NCI-H2081 (cell line): ENCODE data around the gene ZDBF2.
"Not testable (repeated sequence)": the region's sequence is repeated elsewhere in the genome, so short reads cannot be mapped to it uniquely, and the experiment has no call there.

Experiments
- DNase-seq, 2 experiments: peaks; one replicate each; lab custom pipeline; 2025; lab: John Stamatoyannopoulos, UW

Gene ZDBF2

DNA sequence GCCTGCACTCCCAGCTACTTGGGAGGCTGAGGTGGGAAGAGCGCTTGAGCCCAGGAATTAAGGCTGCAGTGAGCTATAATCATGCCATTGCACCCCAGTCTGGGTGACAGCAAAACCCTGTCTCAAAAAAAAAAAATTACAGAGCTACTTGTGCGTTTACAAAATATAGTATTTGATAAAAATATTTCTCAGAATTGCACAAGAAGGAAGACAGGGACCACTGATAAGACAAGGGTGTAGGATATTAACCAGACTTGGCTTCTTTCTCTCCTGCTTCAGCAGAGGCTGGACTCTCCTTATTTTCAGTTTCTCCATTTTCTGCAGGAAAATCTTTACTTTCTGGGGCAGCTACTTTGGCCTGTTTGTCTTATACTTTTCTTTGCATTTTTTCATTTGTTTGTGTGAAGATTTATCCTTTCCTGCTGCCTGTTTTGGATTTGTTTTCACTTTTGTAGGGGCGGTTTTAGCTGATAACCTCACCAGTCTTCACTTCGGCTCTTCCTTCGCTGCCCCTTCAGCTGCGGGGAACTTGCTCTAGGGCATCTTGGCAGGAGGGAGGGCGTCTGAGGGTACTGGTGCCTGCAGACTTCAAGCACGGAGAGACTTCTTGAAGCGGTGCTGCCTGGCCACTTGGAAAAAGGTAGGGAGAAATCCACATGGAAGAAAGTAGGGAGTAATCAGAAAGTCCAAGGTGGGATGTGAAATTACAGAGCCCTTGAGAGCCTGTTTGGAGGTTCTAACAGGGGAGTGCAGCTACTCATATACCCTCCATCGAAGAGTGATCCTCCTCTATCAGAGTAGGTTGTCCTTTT, 14.9 kb upstream of the ZDBF2 start:
- DNase-seq = no peak

DNA sequence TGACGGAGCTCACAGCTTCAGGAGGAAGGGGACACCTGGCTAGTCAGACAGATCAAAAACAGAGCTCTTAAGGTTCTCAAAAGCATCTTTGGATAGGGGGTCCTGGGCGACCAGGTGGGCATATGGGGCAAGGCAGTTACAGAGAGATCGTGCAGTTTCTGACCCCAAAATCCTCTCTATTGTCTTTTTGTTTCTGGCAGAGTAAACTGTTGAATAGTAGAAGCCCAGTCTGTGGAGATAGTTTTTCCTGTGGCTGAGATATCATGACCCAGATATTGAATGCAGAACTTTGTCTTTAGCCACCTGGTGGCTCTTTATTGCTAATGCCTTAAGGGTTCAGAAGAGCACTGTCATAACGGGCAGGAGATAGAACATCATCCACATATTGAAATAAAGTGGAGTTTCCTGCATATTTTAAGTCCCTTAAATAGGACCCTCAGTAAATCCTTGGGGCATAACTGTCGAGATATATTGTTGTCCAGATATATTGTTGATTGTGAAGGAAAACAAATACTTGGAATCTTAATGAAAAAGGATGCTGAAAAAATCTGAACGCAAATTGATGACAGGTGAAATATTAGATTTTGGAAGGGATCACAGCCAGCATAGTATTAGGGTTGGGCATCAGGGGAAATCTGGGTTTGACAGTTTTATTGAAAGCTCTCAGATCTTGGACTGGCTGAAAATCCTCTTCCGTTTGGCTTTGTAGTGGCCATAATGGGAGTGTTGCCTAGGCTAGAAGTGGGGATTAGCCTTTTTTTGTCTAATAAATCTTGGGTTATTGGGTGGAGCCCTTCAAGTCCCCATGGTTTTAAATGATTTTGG, 14.1 kb upstream of the ZDBF2 start:
- DNase-seq = peak in 1 of 2 experiments; percentile 16

DNA sequence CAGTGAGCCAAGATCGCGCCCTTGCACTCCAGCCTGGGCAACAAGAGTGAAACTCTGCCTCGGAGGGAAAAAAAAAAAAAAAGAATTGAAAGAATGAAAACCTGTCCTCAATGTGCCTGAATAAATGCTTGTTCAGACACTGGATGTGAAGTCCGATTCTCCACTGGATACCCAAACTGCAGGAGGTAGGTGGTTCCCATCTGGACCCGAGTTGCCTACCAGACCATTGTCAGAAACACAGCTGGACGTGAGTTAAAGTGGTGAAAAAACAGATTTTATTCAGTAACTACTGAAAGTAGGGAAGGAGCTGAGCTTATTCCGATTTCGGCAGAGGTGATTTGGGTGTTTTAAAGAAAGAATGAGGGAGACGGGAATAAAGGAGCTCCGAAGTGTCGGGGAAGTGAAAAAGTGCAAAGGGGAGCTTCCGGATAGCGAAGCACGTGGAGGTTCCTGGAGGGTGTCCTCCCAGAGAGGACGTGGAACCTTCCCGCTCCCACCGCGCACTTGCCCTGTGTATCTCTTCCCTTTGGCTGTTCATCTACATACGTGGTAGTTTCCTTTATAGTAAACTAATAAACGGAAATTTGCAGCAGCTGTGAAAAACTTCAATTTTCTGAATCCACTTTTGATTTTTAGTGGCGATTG, 10.4 kb upstream of the ZDBF2 start:
- DNase-seq = no peak

DNA sequence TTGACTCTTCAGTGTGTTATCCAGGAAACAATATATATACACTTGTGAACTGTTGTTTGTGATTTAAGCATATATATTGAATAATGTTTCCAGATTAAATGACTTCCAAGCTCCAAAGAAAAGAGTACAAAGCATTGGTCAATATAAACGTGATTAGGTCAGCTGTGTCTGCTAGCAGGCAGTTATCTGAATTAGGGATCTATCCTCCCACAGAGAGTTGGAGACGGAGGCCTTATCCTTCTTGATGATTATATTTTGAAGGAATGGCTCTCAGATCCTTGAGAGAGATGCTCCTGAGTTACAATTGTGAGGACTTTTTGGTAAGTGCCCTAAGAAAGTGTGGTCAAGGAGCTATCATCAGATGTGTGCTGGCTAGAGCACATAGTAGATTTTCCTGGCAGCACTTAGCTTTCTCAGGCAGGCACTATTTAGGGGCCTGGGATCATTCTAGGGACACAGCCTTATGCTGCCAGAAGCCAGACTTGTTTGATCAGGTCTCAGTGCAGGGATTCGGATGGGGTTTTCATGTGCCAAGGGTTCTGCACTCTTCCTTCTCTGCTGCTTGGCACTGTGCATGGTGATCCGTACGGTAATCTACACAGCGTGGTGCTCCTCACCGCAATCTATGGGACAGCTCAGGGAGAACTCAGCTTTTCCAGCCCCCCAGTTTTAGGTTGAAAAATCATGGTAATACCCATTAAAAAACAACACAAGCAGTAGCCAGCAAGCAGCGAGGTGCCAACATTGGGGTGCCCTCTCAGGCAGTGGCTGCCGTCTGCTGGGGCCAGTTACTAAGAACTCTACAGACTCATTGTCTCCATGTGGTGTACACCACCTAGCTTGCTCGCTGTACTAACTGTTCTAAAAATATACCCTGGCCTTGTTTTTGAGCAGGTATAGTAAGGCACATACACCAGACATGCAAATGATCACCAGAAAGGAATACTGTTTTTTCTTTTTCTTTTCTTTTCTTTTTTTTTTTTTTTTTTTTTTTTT, 8.0 kb upstream of the ZDBF2 start:
- no peak for DNase-seq

DNA sequence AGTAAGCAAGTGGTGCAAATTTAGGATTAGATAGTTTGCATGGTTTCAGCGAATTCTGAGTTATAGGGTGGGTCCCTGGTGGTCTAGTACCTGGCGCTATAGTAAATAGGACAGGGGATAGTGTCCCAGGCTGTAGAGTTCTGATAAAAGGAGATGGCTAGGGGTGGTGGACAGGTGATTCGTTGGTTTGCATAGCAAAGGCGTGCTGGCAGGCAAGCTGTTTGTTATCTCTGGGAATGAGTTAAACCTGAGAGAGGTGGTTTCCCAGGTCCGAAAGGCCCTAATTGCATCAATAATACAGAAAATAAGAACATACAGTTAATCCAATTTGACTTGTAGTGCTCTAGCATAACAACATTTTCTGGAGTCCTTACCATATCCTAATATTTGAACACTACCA, 6.9 kb upstream of the ZDBF2 start:
- no peak for DNase-seq

DNA sequence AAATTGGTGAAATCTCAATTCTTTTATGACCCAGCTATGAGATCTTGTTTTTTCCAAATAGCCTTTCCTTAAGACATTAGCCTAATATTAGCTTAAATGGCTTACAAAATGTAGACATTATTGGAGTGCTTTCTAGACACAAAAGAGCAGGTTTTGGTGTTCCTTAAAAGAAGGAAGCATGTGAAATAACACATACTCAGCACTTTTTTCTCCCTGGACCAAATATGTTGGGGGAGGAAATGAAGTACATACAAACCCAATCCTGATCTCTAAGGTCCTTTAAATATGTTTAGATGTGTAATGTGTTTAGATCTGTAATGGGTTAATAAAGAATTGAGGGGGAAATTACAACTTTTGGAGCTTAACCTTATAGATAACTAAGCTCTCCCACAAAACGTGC, 3.4 kb upstream of the ZDBF2 start:
- DNase-seq = no peak

DNA sequence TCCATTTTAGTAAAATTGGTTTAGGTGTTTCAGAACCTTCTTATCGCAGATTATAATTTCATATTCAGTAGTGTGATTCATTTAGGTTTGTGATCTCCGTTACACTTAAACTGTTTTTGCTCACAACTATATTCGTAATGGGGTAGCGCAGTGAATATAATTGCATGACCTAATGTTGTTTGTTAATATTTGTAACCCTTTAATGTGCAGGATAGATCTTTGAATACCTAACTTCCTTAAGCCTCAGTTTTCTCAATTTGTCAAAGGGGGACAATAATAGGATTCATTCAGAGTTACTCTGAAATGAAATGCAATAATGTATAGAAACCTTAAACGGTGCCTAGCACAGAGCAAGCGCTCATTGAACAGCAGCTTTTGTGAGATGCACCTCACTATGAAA, 558 bp upstream of the ZDBF2 start:
- DNase-seq = no peak

DNA sequence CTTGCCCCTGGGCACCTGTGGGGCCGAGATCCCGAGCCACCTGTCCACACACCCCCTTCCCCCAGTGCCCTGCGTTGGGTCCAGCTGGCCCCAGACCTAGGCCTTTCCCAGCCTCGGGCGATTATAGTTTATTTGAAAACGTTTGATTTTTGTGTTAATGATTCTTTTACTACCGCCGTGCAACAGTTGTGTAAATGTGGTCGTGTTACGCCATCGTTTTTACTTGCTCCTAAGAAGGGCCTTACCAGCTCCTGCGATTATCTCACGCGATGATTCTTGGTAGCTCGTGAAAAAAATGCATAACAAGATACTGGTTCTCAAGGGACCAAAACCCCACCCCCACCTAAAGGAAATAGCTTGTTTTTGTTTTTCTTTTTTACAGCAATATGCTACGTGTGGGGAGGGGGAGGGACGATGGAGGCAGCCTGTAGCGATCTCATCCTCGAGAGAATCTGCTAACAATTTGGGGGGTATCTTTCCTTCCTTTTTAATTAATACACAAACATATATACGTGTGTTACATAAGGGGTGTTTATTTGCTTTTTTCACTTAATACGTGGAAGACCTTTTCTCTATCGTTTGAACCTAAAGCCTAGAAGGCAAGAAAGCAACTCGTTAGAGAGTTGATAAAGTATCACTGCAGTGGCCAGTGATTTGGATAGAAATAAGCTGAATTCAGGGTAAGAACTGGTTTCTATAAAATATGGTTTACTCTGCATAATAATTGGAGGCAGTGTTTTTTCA, 1.0 kb downstream of the ZDBF2 start:
- peak; percentile 18 to 58 for DNase-seq

DNA sequence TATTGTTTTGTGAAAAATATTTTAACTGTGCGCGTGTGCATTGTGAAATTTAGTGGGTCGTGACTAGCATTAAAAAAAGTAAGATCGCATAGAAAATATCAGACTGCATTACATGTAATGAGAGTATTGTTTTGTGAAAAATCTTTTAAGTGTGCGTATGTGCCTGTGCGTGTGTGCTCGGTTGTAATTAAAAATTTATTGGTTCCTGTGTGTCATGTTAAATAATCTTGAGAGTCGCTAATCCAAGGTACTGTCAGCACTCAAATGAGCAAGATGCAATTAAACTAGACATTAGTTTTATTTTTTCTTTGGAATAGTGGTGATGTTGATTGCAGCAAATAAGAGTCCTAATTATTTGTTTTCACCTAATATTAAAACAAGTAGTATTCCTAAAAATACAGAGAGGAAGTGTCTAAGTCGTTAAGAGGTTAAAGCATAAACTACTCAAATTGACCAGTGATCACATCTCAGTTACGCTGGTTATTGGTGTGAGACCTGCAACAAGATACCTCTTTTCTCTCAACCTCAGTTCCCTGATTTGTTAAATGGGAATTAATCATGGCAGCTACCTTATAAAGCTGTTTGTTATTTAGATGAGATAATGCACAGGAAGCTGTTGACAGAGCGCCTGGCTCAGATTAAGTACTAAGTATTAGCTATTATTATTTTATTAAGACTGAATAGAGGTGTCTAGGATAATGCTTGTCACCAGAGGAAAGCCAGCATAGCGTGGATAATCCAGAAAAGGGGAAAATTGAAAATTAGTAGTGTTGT, 1.9 kb downstream of the ZDBF2 start:
- DNase-seq = no peak

DNA sequence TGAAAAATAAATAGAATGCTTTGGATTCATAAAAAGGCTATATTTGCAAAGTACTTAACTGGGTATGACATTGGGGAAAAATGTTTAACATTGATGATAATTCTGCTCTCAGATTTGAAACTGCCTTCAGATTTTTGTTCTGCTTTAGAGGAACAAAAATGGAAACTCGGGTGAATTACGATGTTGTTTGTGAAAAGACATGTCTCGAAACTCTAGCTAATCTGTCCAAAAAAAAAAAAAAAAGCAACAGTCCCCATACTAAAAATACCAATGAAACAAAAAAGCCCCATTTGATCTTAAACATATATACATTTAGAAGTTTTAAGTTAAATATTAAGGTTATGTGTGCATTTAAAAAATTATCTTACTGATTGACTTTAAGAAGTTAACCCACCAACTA, 3.0 kb downstream of the ZDBF2 start:
- DNase-seq = no peak

DNA sequence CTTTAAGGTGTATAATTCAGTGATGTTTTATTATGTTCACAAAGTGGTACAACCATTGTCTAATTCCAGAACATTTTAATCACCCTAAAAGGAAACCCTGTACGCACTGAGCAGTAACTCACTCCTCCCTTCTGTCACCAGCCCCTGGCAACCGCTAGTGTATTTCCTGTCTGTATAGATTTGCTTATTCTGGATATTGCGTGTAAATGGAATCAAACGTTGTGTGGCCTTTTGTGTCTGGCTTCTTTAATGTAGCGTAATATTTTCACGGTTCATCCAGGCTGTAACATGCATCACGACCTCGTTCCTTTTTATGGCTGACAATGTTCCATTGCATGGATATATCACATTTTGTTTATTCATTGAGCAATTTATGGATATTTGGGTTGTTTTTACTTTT, 8.3 kb downstream of the ZDBF2 start:
- no peak for DNase-seq

DNA sequence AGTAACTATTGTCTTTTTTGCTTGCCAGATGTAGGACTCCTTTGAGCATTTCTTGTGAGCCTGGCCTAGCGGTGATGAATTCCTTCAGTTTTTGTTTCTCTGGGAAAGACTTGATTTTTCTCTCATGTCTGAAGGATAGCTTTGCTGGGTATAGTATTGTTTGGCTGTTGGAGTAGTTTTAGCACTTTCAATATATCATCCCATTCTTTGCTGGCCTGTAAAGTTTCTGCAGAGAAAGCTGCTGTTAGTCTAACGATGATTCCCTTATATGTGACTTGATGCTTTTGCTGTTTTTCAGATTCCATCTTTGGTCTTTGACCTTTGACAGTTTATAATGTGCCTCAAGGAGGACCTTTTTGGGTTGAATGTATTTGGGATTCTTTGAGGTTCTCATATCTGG, 12.7 kb downstream of the ZDBF2 start:
- DNase-seq = no peak

DNA sequence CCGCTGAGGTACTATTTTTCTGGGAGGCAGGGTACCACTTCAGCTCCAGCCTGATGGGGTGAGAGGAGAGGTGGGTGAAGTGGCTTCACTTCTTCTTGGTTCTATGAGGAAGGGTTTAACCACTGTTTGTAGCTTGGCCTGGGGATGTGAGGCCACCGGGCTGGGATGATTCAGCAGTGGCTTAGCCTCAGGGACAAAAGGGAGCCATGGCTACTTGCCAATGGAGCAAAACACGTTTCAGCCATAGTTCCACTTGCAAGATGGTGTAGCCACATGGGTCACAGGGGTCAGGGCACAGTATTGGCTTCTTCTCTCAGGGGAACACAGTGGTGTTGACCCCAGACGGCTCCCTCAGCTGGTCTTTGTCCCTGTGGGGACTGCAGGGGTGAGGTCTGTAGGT, 14.9 kb downstream of the ZDBF2 start:
- no peak for DNase-seq

DNA sequence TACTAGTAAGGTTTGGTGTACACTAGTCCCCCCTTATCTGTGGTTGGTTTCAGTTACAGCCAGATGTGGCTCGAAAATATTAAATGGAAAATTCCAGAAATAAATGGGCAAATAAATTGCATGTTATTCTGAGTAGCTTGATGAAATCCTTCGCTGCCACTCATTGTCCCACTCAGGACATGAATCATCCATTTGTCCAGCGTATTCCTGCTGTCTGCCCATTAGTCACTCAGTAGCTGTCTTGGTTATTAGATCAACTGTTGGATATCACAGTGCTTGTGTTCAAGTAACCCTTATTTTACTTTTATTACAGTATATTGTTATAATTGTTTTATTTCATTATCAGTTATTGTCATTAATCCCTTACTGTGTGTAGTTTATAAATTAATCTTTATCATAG, 21.7 kb downstream of the ZDBF2 start:
- DNase-seq = no peak

DNA sequence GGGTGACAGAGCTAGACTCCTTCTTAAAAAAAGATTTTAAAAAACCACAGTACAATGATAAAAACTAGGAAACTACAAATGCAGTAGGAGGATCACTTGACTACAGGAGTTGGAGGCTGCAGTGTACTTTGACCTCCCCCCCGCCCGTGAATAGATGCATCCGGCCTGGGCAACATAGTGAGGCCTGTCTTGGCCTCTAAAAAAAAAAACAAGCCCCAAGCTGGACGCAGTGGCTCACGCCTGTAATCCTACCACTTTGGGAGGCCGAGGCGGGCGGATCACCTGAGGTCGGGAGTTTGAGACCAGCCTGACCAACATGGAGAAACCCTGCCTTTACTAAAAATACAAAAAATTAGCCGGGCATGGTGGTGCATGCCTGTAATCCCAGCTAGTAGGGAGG, 25.1 kb downstream of the ZDBF2 start:
- DNase-seq = not testable (repeated sequence)

DNA sequence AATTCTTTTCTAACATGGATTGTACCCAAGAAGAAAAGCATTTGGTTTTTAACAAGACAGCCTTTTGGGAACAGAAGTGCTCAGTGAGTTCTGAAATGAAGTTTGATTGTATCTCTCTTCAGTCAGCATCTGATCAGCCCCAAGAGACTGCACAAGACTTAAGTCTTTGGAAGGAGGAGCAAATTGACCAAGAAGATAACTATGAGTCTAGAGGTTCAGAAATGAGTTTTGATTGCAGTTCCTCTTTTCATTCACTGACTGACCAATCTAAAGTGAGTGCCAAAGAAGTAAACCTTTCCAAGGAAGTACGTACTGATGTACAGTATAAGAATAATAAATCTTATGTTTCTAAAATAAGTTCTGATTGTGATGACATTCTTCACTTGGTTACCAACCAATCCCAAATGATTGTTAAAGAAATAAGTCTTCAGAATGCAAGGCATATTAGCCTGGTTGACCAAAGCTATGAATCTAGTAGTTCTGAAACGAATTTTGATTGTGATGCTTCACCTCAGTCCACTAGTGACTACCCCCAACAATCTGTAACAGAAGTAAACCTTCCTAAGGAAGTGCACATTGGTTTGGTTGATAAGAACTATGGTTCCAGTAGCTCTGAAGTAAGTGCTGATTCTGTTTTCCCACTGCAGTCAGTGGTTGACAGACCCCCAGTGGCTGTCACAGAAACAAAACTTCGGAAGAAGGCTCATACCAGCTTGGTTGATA, 31.2 kb downstream of the ZDBF2 start:
- no peak for DNase-seq

DNA sequence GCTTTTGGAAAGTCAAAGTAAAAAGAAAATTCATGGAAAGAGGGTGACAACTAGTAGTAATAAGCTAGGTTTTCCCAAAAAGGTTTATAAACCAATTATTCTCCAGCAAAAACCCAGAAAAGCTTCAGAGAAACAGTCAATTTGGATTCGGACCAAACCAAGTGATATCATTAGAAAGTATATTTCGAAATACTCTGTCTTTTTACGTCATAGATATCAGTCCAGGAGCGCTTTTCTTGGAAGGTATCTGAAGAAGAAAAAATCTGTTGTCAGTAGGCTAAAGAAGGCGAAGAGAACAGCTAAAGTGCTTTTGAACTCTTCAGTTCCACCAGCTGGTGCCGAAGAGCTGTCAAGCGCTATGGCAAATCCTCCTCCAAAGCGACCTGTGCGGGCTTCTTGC, 36.6 kb downstream of the ZDBF2 start:
- no peak for DNase-seq

DNA sequence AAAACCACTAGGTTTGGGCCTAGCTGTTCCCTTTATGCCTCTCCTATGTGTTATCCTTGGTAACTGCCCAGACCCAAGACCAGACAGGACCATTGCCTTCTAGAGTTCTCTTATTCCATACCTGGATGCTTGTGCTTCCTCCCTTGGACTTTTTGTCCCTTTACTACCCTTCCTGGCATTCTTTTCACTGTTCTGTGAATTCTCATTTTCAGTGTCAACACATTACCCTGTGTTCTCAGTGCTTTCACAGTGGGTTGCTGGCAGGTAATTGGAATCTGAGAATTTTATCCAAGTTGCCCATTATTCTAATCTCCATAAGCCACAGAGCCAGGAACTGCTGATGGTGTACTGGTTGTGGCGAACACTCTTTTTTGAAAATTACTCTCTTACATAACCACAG, 41.7 kb downstream of the ZDBF2 start:
- DNase-seq = peak in 1 of 2 experiments; percentile 34

DNA sequence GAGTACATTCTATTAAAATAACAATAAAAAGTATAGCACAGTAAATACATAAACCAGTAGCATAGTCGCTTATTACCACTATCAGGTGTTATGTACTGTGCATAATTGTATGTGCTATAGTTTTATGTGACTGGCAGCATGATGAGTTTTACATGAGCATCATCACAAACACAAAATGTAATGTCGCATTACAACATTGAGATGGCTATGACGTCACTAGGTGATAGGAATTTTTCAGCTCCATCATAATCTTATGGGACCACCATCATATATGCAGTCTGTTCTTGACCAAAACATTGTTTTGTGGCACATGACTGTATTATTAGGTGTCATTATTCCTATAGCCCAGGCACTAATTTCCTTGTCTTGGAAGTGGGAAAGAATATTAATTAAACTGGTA, 48.6 kb downstream of the ZDBF2 start:
- DNase-seq = no peak

DNA sequence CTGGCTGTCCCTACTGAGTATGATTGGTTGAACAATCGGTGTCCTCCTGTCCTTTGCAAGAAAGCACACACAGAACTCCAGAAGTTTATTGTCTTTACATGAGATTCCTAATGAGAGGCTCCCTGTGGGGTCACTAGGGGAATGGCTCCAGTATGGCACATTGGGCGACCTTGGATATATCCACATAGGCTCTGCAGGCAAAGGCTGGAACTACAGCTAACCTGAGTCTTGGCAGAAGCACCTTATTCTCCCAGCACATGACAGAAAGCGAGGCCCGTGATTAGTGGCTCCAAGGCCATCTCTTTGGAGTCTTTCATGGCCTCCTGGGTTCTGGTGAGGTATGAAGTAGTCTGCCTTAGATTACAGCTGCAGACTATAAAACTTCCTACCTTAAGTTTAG, 49.0 kb downstream of the ZDBF2 start:
- no peak for DNase-seq
